Measurements from ENCODE around the gene ADGRB3. TPM values are rescaled to one million over a fixed set of nuclear protein-coding genes. Genes with fewer than 3 reads are reported as not detected.
"Not testable (repeated sequence)": the region's sequence is repeated elsewhere in the genome, so short reads cannot be mapped to it uniquely, and the experiment has no call there.

ADGRB3 gene
- total RNA-seq, 6 donors from 2014 or later, result 1.1 to 7.3 (median 3.0) TPM

DNA sequence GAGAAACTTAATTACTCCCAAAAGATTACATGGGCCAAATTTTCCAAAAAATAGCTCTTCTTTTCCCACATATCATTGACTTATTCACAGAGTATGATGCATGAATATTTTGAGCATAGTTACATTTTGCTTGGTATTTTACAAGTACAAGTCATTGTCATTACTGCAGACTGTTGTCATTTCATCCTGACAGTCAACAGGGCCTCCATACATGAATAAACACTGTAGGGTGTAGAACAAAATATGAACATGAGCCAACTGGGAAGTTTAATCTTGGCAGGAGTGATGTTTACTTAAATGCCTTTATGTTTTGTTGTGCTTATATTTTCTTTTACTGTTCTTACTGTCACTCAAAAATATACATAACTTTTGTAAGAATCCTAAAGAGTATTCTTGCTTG lies 340.7 kb downstream of the ADGRB3 start:
- Histone ChIP-seq H3K27ac (no peak overlapping the region), H3K4me1 (no peaks in the 10 kb centered on the region), H3K9me3 (no peaks in the 10 kb centered on the region), H3K27me3 (no peaks in the 10 kb centered on the region), H3K36me3 (no peaks in the 10 kb centered on the region), H3K4me3 (no peak overlapping the region)
- ATAC-seq (ENCODE audit: low FRiP score in 2 of 2) (no peak), DNase-seq (no peak)
- TF ChIP-seq POLR2A (IDR thresholded peaks at IDR 0.05) (no peak), EP300 (IDR thresholded peaks at IDR 0.05) (no peak), POLR2AphosphoS5 (IDR thresholded peaks at IDR 0.05) (no peak)
- TF ChIP-seq, protein P1, sequence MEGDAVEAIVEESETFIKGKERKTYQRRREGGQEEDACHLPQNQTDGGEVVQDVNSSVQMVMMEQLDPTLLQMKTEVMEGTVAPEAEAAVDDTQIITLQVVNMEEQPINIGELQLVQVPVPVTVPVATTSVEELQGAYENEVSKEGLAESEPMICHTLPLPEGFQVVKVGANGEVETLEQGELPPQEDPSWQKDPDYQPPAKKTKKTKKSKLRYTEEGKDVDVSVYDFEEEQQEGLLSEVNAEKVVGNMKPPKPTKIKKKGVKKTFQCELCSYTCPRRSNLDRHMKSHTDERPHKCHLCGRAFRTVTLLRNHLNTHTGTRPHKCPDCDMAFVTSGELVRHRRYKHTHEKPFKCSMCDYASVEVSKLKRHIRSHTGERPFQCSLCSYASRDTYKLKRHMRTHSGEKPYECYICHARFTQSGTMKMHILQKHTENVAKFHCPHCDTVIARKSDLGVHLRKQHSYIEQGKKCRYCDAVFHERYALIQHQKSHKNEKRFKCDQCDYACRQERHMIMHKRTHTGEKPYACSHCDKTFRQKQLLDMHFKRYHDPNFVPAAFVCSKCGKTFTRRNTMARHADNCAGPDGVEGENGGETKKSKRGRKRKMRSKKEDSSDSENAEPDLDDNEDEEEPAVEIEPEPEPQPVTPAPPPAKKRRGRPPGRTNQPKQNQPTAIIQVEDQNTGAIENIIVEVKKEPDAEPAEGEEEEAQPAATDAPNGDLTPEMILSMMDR (IDR thresholded peaks at IDR 0.05), result no peak

DNA sequence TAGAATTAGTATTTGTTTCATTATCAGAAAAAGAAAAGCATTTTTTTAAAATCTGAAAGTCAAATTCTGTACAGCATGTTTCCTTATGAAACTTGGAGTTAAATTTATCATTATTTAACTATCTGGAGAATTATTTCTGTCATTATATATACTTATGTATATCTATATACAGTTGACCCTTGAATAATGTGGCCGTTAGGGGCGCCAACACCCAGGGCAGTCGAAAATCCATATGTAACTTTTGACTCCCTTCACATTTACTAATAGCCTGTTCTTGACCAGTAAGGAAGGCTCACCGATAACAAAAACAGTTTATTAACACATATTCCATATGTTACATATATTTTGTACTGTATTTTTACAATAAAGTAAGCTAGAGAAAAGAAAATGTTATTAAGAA lies 341.2 kb downstream of the ADGRB3 start:
- Histone ChIP-seq H3K4me3 (no peak overlapping the region), H3K36me3 (no peaks in the 10 kb centered on the region), H3K4me1 (no peaks in the 10 kb centered on the region), H3K27ac (no peak overlapping the region), H3K9me3 (no peaks in the 10 kb centered on the region), H3K27me3 (no peaks in the 10 kb centered on the region)
- WGBS, 2 donors, result 75 to 77% methylated on average over 4 of the region's 4 CpGs
- DNase-seq (no peak), ATAC-seq (ENCODE audit: low FRiP score in 2 of 2) (no peak)
- TF ChIP-seq POLR2AphosphoS5 (IDR thresholded peaks at IDR 0.05) (no peak), EP300 (IDR thresholded peaks at IDR 0.05) (no peak), POLR2A (IDR thresholded peaks at IDR 0.05) (no peak)
- TF ChIP-seq, protein P1 (IDR thresholded peaks at IDR 0.05), result no peak

DNA sequence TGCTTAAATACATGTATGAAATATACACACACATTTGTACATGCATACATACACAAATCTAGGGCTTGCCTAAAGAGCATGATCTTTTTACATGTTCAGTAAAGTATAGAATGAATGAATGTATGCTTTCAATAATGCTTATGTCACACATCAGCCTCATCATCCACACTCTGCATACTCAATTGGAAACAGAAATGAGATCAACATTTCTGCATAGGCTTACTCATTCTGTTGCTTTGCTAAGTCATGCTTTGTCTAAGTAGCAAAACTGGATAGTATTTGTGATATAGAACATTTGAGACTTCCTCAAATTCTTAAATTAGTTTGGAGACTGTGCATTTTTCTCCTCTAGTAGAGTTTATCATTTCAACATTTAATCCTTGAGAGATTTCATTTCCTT lies 343.3 kb downstream of the ADGRB3 start:
- H3K4me3 ChIP-seq, result no peak overlapping the region
- no peaks in the 10 kb centered on the region for H3K9me3 ChIP-seq
- H3K27ac ChIP-seq, result no peak overlapping the region
- no peak for DNase-seq
- no peaks in the 10 kb centered on the region for H3K36me3 ChIP-seq
- TF ChIP-seq EP300 (IDR thresholded peaks at IDR 0.05) (no peak), POLR2A (IDR thresholded peaks at IDR 0.05) (no peak), POLR2AphosphoS5 (IDR thresholded peaks at IDR 0.05) (no peak)
- TF ChIP-seq, protein P1 (IDR thresholded peaks at IDR 0.05), result no peak
- H3K4me1 ChIP-seq, result no peaks in the 10 kb centered on the region
- H3K27me3 ChIP-seq, result no peaks in the 10 kb centered on the region
- ATAC-seq (ENCODE audit: low FRiP score in 2 of 2), result no peak

DNA sequence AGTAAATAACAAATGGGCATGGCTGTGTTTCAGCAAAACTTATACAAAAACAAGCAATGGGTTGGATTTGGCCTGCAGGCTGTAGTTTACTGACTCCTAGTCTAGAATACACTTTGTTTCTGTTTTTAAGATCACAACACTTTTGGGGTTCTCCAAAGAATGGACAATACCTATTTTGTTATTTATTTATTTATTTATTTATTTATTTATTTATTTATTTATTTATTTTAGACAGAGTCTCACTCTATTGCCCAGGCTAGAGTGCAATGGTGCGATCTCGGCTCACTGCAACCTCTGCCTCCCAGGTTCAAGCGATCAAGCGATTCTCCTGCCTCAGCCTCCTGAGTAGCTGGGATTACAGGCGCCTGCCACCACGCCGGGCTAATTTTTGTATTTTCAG lies 346.6 kb downstream of the ADGRB3 start:
- H3K27ac ChIP-seq; H3K9me3 ChIP-seq; H3K27me3 ChIP-seq; DNase-seq; H3K36me3 ChIP-seq; H3K4me1 ChIP-seq; H3K4me3 ChIP-seq; ATAC-seq (ENCODE audit: low FRiP score in 2 of 2): not testable (repeated sequence)
- WGBS, 2 donors, result 77 to 99% methylated on average over 7 of the region's 7 CpGs

DNA sequence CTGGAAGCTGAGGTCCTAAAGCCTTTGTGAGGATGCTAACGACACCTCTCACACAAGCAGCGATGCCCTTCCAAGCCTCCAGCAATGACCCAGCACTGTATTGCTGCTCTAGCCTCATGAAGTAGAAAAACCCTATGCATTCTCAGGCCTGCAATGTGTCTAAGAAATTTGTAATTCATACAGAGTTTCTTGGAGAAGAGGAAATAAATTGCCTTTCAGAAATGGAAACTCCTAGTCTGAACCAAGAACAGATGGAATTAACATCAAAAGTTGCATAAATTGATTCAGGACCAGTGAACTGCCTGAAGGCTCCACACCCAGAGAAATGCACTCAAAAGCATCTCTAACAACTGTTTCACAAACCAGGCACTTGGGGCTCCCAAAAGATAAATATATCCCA lies 353.6 kb downstream of the ADGRB3 start:
- TF ChIP-seq EP300 (IDR thresholded peaks at IDR 0.05), result no peak
- no peak for TF ChIP-seq POLR2A (IDR thresholded peaks at IDR 0.05)
- TF ChIP-seq, protein P1 (IDR thresholded peaks at IDR 0.05), result no peak
- TF ChIP-seq POLR2AphosphoS5 (IDR thresholded peaks at IDR 0.05), result no peak
- Histone ChIP-seq H3K36me3 (no peaks in the 10 kb centered on the region), H3K4me3 (no peak overlapping the region), H3K9me3 (no peaks in the 10 kb centered on the region), H3K27ac (no peak overlapping the region), H3K4me1 (no peaks in the 10 kb centered on the region), H3K27me3 (no peaks in the 10 kb centered on the region)
- WGBS, 2 donors, result 79 to 96% methylated on average over 2 of the region's 2 CpGs
- DNase-seq (no peak), ATAC-seq (ENCODE audit: low FRiP score in 2 of 2) (no peak)

Measured in upper lobe of left lung (tissue), 6 donors.